ENCODE results near the gene CDT1.
"Not testable (repeated sequence)": the region's sequence is repeated elsewhere in the genome, so short reads cannot be mapped to it uniquely, and the experiment has no call there.

CDT1 gene

GRCh38 chr16:88784074-88784855 is 19.3 kb upstream of the CDT1 start:
- DNase-seq: peak; percentile 78

DNA sequence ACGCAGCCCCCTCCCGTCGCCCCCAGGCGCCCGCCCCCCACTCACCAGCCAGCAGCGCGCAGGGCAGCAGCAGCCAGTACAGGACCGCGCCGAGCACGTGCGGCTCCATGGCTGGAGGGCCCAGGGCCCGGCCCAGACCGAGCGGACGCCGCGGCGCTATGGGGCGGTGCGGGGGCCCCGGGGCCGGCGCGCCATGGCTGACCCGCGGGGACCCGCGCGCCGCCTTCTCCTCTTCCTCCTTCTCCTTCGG is 18.8 kb upstream of the CDT1 start:
- DNase-seq: no peak

GRCh38 chr16:88785106-88785924 is 18.3 kb upstream of the CDT1 start, which contains the start of gene PIEZO1:
PIEZO1 (minus strand) TSS chr16:88785220; CDS start chr16:88784964, 256 bp downstream.
- peak; percentile 71 for DNase-seq

GRCh38 chr16:88787579-88788314 is 15.8 kb upstream of the CDT1 start:
- DNase-seq: no peak

DNA sequence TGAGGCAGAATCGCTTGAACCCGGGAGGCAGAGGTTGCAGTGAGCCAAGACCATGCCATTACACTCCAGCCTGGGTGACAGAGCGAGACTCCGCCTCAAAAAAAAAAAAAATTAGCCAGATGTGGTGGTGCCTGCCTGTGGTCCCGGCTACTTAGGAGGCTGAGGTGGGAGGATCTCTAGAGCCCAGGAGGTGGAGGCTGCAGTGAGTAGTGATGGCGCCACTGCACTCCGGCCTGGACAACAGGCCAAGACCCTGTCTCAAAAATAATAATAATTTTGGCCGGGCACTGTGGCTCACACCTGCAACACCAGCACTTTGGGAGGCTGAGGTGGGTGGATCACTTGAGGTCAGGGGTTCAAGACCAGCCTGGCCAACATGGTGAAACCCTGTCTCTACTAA is 14.8 kb upstream of the CDT1 start:
- DNase-seq: not testable (repeated sequence)

DNA sequence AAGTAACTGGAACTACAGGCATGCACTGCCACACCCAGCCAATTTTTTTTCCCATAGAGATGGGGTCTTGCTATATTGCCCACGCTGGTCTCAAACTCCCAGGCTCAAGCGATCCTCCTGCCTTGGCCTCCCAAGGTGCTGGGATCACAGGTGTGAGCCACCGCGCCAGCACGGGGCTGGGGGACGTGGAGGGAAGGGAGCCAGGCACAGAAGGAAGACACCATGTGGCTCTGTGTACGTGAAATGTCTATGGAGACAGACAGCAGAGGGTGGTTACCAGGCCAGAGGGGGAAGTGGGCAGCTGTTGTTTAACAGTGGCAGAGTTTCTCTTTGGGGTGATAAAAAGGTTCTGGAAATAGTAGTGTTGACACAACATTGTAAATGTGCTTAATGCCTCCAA is 14.0 kb upstream of the CDT1 start:
- DNase-seq: no peak

GRCh38 chr16:88790312-88791211 is 13.0 kb upstream of the CDT1 start:
- DNase-seq: peak; percentile 43

GRCh38 chr16:88792078-88792550 is 11.5 kb upstream of the CDT1 start:
- DNase-seq: peak; percentile 65

GRCh38 chr16:88792668-88793250 is 10.8 kb upstream of the CDT1 start:
- DNase-seq: no peak

- no peak for DNase-seq
Measured at GRCh38 chr16:88793251-88793954, 10.2 kb upstream of the CDT1 start.

DNA sequence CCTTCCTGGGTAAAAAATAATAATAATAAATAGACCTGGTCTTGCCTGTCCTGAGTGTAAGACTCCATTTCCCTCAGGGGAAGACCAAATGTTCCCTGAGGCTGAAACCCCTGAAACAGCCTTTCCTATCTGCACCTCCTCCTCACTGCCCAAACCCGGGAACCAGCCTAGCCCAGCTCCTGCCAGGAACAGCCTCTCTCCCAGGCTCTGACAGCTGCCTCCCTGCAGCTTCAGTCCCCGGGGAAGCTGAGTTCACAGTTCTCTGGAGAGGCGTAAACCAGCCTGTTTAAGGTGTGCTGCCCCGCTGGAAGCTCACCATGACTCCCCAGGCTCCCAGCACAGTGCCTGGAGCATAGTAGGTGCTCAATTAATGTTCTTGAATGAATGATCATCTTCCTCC is 7.3 kb upstream of the CDT1 start:
- DNase-seq: no peak

- DNase-seq: no peak
Measured at GRCh38 chr16:88798073-88798472, 5.5 kb upstream of the CDT1 start.

DNA sequence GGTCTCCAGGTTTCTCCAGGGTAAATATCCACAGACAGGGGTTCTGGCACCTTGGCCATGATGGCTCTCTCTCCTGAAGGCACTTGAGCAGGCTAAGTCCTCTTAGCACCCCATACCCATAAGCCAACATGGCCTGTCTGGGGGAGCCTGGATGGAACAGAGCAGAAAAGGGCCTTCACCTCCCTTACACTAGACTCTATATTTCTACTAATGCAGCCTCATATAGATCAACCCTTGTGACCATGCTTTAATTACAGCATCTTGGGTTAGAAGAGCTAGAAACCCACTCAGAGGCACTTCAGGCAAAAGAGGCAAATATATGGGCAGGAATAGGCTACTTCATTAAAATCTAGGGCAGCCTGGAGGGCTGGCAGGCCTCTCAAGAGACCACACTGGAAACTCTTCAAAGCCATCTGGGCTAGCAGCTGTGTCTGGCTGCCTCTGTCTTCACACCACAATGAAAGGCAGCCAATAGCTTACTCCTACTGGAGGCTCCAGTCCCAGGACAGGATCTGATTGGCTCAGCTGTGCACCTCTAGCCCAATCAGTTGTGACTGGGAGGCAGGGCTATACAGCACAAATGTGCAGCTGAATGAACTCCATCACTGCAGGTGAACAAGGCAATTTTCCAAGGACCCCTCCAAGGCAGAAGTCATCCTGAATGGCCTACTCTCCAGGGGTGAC is 4.7 kb upstream of the CDT1 start:
- no peak for DNase-seq

DNA sequence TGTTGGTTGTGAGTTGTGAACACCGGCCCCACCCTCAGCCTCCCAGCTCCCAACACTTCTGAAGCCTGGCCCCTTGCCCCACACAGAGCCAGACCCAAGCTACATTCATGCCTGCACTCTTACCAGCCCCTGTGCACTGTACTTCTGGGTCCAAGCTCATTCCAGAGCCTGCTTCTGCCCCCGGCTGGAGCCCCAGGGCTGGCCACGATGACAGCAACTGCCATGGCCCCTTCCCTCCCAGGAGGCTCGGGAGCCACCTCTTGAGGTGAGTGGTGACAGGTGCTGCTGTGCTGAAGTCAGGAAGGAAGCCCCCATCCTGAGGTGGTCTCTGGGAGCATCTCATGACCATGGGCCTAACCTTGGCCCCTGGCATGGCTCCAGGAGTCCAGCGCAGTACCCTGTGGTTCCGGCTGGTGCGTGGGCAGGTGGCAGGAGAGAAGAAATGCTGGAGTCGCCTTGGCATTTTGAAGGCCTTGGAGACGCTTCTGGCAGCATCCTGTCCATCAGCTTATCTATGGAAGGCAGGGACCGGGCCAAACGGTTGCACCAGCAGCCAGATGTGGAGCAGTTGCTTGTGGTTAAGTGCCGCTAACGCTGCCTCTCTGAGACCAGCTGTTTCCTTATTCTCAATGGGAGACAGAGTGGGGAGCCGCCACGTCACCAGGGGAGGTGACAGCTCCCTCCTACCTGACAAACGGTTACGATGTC is 3.9 kb upstream of the CDT1 start:
- no peak for DNase-seq

- no peak for DNase-seq
Measured at GRCh38 chr16:88800277-88800592, 3.4 kb upstream of the CDT1 start.

DNA sequence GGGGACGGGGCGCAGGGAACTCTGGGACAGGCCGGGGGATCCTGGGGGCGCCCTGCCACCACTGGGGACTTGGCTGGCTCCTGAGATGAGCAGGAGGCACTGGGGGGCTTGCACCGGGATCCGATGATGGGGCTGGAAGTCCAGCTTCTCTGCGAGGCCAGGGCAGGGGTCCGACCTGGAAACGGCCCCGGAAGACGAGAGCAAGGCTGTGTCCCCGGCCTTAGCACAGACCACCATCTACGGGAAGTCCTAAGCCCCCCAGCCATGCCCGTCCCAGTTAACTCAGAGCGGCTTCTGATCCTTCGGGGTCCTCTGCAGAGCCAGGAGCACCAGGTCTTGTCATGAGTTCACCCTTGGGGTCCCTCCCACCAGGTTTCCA is 573 bp downstream of the CDT1 start:
- DNase-seq: no peak

- no peak for DNase-seq
Measured at GRCh38 chr16:88804552-88805339, 1.2 kb downstream of the CDT1 start.

DNA sequence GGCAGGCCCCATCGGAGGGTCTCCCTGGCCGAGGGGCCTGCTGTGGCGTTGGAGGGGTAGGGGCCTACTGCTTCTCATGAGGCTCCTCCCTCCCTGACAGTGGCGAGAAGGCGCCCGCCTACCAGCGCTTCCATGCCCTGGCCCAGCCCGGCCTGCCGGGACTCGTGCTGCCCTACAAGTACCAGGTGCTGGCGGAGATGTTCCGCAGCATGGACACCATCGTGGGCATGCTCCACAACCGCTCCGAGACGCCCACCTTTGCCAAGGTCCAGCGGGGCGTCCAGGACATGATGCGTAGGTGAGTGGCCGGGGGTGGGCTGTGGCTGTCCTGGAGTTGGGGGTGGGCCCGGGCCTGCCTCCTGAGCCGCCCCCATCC is 1.7 kb downstream of the CDT1 start:
- no peak for DNase-seq

DNA sequence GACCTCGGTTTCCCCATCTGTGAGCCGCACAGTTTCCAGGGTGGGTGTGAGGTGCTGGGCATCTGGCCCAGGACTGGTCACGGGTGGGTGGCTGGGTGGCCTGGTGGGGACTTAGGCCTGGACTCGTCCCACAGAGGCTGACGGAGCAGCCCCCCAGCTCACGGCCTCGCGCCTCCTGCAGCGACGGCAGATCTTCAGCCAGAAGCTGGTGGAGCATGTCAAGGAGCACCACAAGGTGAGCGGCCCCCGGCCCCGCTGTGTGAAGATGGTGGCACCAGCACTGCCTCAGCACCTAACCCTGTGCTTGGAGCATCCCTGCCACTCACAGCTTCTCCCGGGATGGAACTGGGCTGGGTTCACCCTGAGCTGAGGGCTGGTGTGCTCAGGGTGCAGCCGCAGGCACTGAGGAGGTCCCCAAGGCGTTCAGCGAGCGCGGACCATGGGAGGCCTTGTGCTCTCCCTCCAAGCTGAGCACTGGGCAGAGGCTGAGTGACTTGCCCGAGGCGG is 2.4 kb downstream of the CDT1 start:
- DNase-seq: no peak
